NK-92 (cell line): ENCODE data around the gene PPP2R5C.
"Not testable (repeated sequence)": the region's sequence is repeated elsewhere in the genome, so short reads cannot be mapped to it uniquely, and the experiment has no call there.

ENCODE experiments used
- DNase-seq: peaks from one replicate; lab custom pipeline; 2025; ENCODE audit not compliant: unreplicated experiment; lab: John Stamatoyannopoulos, UW

PPP2R5C gene

GRCh38 chr14:101726954-101727302 is 34.6 kb upstream of the PPP2R5C start:
- no peak for DNase-seq

- DNase-seq = no peak
Measured at GRCh38 chr14:101727611-101728366, 33.7 kb upstream of the PPP2R5C start.

- DNase-seq = no peak
Measured at GRCh38 chr14:101728367-101728742, 33.2 kb upstream of the PPP2R5C start.

- no peak for DNase-seq
Measured at GRCh38 chr14:101729382-101729781, 32.1 kb upstream of the PPP2R5C start.

GRCh38 chr14:101730157-101730556 is 31.4 kb upstream of the PPP2R5C start:
- DNase-seq = not testable (repeated sequence)

GRCh38 chr14:101730626-101731186 is 30.8 kb upstream of the PPP2R5C start:
- DNase-seq = no peak

- DNase-seq = peak; percentile 37
Measured at GRCh38 chr14:101731187-101732080, 30.1 kb upstream of the PPP2R5C start.

- DNase-seq = no peak
Measured at GRCh38 chr14:101732118-101732517, 29.4 kb upstream of the PPP2R5C start.

- DNase-seq = no peak
Measured at GRCh38 chr14:101733211-101733610, 28.3 kb upstream of the PPP2R5C start.

GRCh38 chr14:101734246-101734847 is 27.2 kb upstream of the PPP2R5C start:
- DNase-seq = no peak

GRCh38 chr14:101735453-101735852 is 26.1 kb upstream of the PPP2R5C start:
- no peak for DNase-seq

GRCh38 chr14:101736071-101736470 is 25.4 kb upstream of the PPP2R5C start:
- DNase-seq = no peak

GRCh38 chr14:101736585-101736984 is 24.9 kb upstream of the PPP2R5C start:
- DNase-seq = no peak

GRCh38 chr14:101737414-101738339 is 23.8 kb upstream of the PPP2R5C start:
- DNase-seq = no peak

GRCh38 chr14:101738703-101739320 is 22.7 kb upstream of the PPP2R5C start:
- no peak for DNase-seq

GRCh38 chr14:101739446-101740141 is 21.9 kb upstream of the PPP2R5C start:
- no peak for DNase-seq

- no peak for DNase-seq
Measured at GRCh38 chr14:101740981-101741380, 20.5 kb upstream of the PPP2R5C start.

GRCh38 chr14:101743701-101744100 is 17.8 kb upstream of the PPP2R5C start:
- no peak for DNase-seq

- not testable (repeated sequence) for DNase-seq
Measured at GRCh38 chr14:101744382-101744781, 17.1 kb upstream of the PPP2R5C start.
